Fibroblast of peridontal ligament (primary cell): ENCODE results near the gene MYO10.
"Not testable (repeated sequence)": the region's sequence is repeated elsewhere in the genome, so short reads cannot be mapped to it uniquely, and the experiment has no call there.

Experiments used
- DNase-seq: peaks from one replicate; pipeline ENCODE4 v3.0.0-alpha.2; 2010; ENCODE audit errors: extremely low read depth

The MYO10 gene

DNA sequence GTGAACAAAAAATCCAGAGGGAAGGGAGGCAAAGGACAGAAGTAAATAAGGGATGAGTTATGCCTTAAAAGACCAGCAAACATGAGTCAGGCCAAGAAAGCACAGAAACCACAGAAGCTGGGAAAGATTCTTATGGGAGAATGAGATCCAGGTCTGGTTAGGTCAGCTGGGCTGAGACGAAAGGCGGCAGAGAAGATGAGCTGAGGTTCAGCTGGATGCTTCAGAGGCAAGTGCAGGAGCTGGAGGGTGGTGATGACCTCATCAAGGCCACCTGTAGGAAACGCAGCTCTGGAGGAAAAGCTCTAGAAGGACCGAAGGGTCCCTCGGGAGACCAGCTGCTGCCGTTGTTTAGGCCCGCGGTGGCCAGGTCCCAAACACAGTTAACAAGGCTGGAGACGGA, 152.0 kb downstream of the MYO10 start:
- DNase-seq: peak; percentile 69

DNA sequence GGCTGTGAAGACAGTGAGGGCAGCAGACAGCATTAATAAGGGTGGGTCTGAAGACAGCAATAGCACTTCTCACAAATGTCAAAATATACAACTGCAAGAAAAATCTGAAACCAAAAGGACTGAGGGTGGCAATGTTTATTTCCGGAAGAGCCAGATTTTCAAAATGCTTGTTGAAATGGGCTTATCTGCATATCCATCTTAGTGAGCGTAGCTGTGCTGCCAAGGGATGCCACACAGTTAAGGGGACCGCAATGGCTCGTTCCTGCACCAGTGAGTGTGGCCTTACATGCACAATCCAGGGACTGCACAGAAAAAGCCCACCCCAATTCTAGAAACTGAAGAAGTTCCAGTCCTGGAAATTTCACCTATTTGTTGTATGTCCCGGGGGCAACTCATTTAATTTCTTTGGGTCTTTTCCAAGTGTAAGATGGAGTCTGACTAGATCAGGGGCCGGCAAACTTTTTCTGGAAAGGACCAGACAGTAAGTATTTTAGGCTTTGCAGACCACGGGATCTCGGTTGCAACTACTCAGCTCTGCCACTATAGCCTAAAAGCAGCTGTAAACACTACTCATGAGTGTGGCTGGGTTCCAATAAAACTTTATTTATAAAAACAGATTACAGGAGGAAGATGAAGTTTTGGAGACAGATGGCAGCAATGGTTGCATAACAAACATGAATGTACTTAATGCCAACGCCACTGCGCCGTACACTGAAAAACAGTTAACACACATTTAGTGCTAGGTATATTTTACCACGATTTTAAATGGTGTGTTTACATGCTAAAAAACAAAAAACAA, 154.1 kb downstream of the MYO10 start:
- no peak for DNase-seq

- no peak for DNase-seq
Measured at GRCh38 chr5:16780325-16780724, 155.8 kb downstream of the MYO10 start.

- no peak for DNase-seq
Measured at GRCh38 chr5:16777432-16777831, 158.7 kb downstream of the MYO10 start.

DNA sequence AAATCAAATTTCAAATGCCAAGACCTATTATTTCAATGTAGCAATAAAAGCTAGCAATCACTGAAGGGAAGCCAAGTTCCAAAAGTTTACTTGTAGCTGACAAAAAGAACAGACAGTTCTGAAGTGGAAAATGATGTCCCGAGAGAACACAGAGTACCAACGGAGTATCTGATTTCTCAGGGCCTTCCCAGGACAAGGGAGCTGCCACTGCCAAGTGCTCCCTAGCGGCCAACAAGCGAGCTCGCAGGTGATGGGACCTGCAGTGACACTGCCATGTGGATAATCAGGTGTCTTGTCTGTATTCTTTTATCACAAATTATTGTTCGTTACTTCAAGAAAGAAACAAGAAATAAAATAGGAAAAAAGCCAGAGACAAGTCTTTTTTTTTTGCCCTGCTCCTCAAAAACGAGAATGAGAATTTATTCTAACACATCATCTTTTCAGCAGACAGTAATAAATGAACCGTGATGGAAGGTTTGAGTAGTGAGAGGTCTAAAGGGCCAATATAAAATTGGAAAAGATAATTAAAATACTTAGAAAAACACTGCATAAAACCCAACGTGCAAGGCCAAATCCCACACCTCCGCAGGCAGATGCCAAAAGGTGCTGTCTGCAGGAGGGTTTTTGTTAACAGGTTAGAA, 159.4 kb downstream of the MYO10 start:
- DNase-seq: no peak

- peak; percentile 30 for DNase-seq
Measured at GRCh38 chr5:16774806-16775205, 161.3 kb downstream of the MYO10 start.

- DNase-seq: no peak
Measured at GRCh38 chr5:16773991-16774390, 162.1 kb downstream of the MYO10 start.

GRCh38 chr5:16772556-16772955, 163.5 kb downstream of the MYO10 start:
- no peak for DNase-seq

DNA sequence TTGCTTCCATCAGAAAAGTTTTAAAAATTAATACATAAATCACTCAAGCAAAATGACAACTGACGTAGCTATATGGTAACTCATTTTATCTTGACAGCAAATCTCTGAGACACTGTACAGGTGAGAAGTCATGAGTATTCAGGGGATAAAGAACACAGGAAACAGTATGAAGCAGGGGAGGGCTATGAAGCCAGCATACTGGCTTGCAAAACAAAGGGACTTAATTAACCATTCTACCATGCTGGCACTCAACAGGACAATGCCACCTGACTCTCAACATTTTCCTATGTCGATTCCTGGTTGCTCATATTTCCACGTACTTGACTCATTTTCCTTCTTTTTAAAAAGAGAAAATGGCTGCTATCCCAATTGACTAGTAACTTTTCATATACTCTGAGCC, 167.9 kb downstream of the MYO10 start:
- no peak for DNase-seq

GRCh38 chr5:16763211-16763610, 172.9 kb downstream of the MYO10 start:
- no peak for DNase-seq

GRCh38 chr5:16759147-16759773, 176.8 kb downstream of the MYO10 start:
- DNase-seq: no peak

DNA sequence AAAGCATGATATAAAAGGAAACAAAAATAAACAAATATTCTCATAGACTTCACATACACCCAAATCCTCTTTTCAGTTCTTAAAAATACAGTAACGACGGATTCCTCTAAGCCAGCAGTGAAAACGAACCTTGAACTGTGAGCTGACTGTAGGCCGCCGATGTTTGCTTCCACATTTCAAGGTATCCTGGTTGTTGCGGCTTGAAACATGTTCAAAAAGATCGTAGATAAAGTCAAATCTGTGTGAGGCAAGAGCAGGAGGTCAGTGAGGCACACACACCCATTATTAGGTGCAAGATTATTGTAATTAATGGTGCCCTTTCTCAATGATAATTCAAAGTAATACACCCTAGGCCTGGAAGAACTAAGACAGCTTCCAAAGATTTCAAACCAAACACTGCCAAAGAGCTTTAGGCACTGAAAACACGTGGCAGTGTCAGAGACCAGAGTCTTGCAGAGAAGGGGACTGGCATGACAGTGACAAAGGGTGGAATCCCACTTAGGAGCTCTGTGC, 178.0 kb downstream of the MYO10 start:
- DNase-seq: no peak

DNA sequence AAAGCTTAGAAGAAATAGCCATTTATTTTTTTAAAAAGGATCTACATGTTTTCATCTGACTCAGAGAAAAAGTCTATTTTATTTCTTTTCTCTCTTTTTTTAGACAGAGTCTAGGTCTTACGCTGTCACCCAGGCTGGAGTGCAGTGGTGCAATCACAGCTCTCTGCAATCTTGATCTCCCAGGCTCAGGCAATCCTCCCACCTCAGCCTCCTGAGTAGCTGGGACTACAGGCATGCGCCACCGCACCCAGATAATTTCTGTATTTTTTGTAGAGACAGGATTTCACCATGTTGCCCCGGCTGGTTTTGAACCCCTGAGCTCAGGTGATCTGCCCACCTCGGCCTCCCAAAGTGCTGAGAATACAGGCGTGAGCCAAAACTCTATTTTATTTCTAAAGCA, 178.5 kb downstream of the MYO10 start:
- DNase-seq: not testable (repeated sequence)

- no peak for DNase-seq
Measured at GRCh38 chr5:16757146-16757545, 178.9 kb downstream of the MYO10 start.

GRCh38 chr5:16756692-16757091, 179.4 kb downstream of the MYO10 start:
- DNase-seq: no peak

- DNase-seq: no peak
Measured at GRCh38 chr5:16755641-16756040, 180.4 kb downstream of the MYO10 start.

GRCh38 chr5:16754601-16755000, 181.5 kb downstream of the MYO10 start:
- DNase-seq: no peak

DNA sequence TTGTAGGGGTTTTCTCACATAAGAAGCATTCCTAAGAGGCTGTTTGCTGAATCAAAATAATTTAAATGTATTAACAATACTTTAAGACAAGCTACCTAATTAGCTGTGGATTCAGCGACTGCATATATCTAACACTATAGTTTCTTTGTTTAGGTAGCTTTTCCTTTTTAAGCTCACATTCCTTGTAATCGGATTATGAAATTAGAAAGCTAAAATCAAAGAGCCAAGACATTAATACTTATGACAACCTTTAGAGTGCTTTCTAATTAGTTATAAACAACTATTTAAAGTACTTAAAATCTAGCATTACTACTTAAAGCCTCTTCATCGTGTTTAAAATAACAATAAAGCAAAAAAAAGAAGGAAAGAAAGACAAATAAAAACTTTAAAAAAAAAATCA, 182.0 kb downstream of the MYO10 start:
- DNase-seq: no peak

DNA sequence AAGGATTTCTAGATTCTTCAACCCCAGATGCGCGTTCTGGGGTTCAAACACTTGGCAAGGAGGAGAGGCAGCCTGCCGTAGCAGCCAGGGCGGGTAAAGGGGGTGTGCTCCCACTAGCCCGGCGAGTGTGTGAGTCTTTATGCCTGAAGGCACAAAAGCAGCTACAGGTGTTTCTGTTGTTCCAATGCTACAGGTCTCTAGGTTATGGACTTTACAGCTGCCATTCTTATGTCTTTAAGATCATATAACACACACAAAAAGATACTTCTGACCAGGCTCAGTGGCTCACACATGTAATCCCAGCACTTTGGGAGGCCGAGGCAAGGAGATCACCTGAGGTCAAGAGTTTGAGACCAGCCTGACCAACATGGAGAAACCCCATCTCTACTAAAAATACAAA, 185.6 kb downstream of the MYO10 start:
- DNase-seq: no peak

DNA sequence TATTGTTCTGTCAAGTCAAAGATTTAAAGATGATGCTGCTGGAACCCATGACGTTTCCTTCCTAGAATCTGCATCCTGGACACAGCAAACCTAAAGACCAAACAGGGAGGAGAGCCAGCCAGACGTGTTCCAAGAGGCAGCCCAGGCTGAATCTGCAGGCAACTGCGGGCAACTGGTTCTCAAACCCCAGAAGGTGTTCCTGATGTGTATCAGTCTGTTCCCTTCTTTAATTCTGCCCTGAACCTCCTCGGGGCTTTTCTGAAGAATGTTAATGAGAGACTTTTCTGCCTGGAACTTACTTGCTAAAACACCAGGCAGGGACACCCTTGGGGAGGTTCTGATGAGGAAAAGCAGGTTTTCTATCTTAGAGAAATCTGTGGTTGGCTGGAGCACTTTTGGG, 186.5 kb downstream of the MYO10 start:
- no peak for DNase-seq

DNA sequence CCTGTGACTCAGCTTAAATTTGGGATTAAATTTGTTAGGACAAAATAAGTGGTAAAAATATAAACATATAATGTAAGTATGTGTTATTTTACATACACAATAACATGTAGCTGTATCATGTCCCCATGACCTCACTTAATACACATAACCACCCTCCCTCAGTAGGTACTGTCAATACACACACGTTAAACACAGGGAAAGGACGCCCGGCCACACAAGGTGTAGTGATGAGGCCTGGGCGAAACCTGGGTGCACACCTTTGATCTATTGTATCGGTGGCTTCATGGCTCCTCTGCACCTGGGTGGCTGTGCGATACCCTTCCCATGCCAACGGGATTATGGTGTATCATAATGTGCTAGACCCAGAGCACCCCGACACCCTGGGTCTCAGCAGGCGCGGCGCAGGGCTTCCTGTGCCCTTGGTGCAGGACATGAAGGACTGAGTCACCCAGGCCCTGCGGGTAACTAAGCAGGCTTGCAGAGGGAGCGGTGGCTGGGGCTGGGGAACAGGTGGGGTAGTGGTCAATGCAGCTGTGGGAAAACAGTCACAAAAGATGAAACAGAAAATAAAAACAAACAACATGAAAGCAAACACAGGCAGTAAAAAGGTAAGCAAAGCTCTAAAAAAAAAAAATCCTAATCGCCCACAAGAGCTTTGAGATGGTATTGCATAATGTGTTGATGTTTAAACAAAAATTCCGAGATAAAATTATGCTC, 191.8 kb downstream of the MYO10 start:
- DNase-seq: no peak

- no peak for DNase-seq
Measured at GRCh38 chr5:16742938-16743337, 193.2 kb downstream of the MYO10 start.
